Measurements from ENCODE around the gene CLCA1. TPM values are rescaled to one million over a fixed set of nuclear protein-coding genes. Genes with fewer than 3 reads are reported as not detected.

Gene CLCA1
- total and polyA plus RNA-seq, 3 experiments from 2014 or later = not detected

GRCh38 chr1:86478416-86479156 lies 9.9 kb downstream of the CLCA1 start:
- Histone ChIP-seq H3K27me3 (ENCODE audit: insufficient read depth, low read length, poor library complexity, severe bottlenecking) (no peaks in the 10 kb centered on the region), H3K36me3 (ENCODE audit: insufficient read depth, low read length) (no peaks in the 10 kb centered on the region), H3K27ac (ENCODE audit: low read depth, low read length) (no peak overlapping the region), H3K9me3 (ENCODE audit: low read length) (no peaks in the 10 kb centered on the region), H3K4me3 (ENCODE audit: low read length) (no peak overlapping the region), H3K4me1 (ENCODE audit: insufficient read depth, low read length) (no peaks in the 10 kb centered on the region)
- CTCF ChIA-PET = no interaction called here
- no peaks in the 10 kb centered on the region for H3K4me1 Mint-ChIP-seq
- H3K27me3 Mint-ChIP-seq = peaks cover 3% of the 10 kb centered on the region in 2 donors
- H3K9me3 Mint-ChIP-seq = no peaks in the 10 kb centered on the region
- POLR2A ChIA-PET = no interaction called here
- no peaks in the 10 kb centered on the region for H3K36me3 Mint-ChIP-seq
- no peak overlapping the region for H3K4me3 Mint-ChIP-seq
- no peak for DNase-seq
- no peak overlapping the region for H3K27ac Mint-ChIP-seq

- ChIA-PET POLR2A (no interaction called here), CTCF (interaction anchor here (0.8 to 1.6 kb wide), 2 partner anchors 8 to 31 kb away, joined by 3 read pairs; no protein-coding TSS in a partner anchor)
- H3K27ac Mint-ChIP-seq = no peak overlapping the region
- no peaks in the 10 kb centered on the region for H3K9me3 Mint-ChIP-seq
- no peaks in the 10 kb centered on the region for H3K36me3 Mint-ChIP-seq
- H3K27me3 Mint-ChIP-seq = peaks cover 3 to 12% of the 10 kb centered on the region in 2 donors
- H3K4me1 Mint-ChIP-seq = no peaks in the 10 kb centered on the region
- Histone ChIP-seq H3K27ac (ENCODE audit: low read depth, low read length) (no peak overlapping the region), H3K36me3 (ENCODE audit: insufficient read depth, low read length) (no peaks in the 10 kb centered on the region), H3K4me1 (ENCODE audit: insufficient read depth, low read length) (no peaks in the 10 kb centered on the region), H3K4me3 (ENCODE audit: low read length) (no peak overlapping the region), H3K9me3 (ENCODE audit: low read length) (no peaks in the 10 kb centered on the region), H3K27me3 (ENCODE audit: insufficient read depth, low read length, poor library complexity, severe bottlenecking) (no peaks in the 10 kb centered on the region)
- H3K4me3 Mint-ChIP-seq = no peak overlapping the region
- no peak for DNase-seq
These were observed 13.2 kb downstream of the CLCA1 start for GRCh38 chr1:86481966-86482365.

- Histone ChIP-seq H3K9me3 (ENCODE audit: low read length) (no peaks in the 10 kb centered on the region), H3K4me3 (ENCODE audit: low read length) (no peak overlapping the region), H3K36me3 (ENCODE audit: insufficient read depth, low read length) (no peaks in the 10 kb centered on the region), H3K27ac (ENCODE audit: low read depth, low read length) (no peak overlapping the region), H3K27me3 (ENCODE audit: insufficient read depth, low read length, poor library complexity, severe bottlenecking) (no peaks in the 10 kb centered on the region), H3K4me1 (ENCODE audit: insufficient read depth, low read length) (no peaks in the 10 kb centered on the region)
- H3K4me1 Mint-ChIP-seq = no peaks in the 10 kb centered on the region
- no peak overlapping the region for H3K4me3 Mint-ChIP-seq
- peak overlapping the region in 1 of 8 donors; percentile 8 for H3K27ac Mint-ChIP-seq
- H3K27me3 Mint-ChIP-seq = peaks cover 4 to 14% of the 10 kb centered on the region in 2 donors
- CTCF ChIA-PET = interaction anchor here (1.4 kb wide), 1 partner anchor 14 kb away, joined by 5 read pairs; no protein-coding TSS in a partner anchor
- no peaks in the 10 kb centered on the region for H3K36me3 Mint-ChIP-seq
- POLR2A ChIA-PET = no interaction called here
- DNase-seq = no peak
- H3K9me3 Mint-ChIP-seq = no peaks in the 10 kb centered on the region
These were observed 18.5 kb downstream of the CLCA1 start for GRCh38 chr1:86487131-86487810.

- Histone ChIP-seq H3K9me3 (ENCODE audit: low read length) (no peaks in the 10 kb centered on the region), H3K27me3 (ENCODE audit: insufficient read depth, low read length, poor library complexity, severe bottlenecking) (no peaks in the 10 kb centered on the region), H3K36me3 (ENCODE audit: insufficient read depth, low read length) (no peaks in the 10 kb centered on the region), H3K4me1 (ENCODE audit: insufficient read depth, low read length) (no peaks in the 10 kb centered on the region), H3K27ac (ENCODE audit: low read depth, low read length) (no peak overlapping the region), H3K4me3 (ENCODE audit: low read length) (no peak overlapping the region)
- no peaks in the 10 kb centered on the region for H3K9me3 Mint-ChIP-seq
- no peak for DNase-seq
- H3K4me3 Mint-ChIP-seq = no peak overlapping the region
- H3K36me3 Mint-ChIP-seq = no peaks in the 10 kb centered on the region
- no peaks in the 10 kb centered on the region for H3K4me1 Mint-ChIP-seq
- no peak overlapping the region for H3K27ac Mint-ChIP-seq
- POLR2A ChIA-PET = no interaction called here
- CTCF ChIA-PET = interaction anchor here (1.4 to 3.4 kb wide), 2 partner anchors 11 to 14 kb away, joined by 5 to 13 read pairs; no protein-coding TSS in a partner anchor
- H3K27me3 Mint-ChIP-seq = peaks cover 4 to 14% of the 10 kb centered on the region in 2 donors
These were observed 19.0 kb downstream of the CLCA1 start for GRCh38 chr1:86487811-86488141.

- H3K27me3 Mint-ChIP-seq = peaks cover 3 to 10% of the 10 kb centered on the region in 2 donors
These were observed 20.6 kb downstream of the CLCA1 start for GRCh38 chr1:86489242-86489878.

GRCh38 chr1:86491171-86491950 lies 22.6 kb downstream of the CLCA1 start:
- H3K36me3 Mint-ChIP-seq = no peaks in the 10 kb centered on the region
- H3K27ac ChIP-seq (ENCODE audit: low read depth, low read length) = no peak overlapping the region
- peaks cover 2 to 11% of the 10 kb centered on the region in 2 donors for H3K27me3 Mint-ChIP-seq
- no peaks in the 10 kb centered on the region for H3K4me1 Mint-ChIP-seq
- ChIA-PET CTCF (interaction anchor here (3.4 kb wide), 1 partner anchor 8 kb away, joined by 13 read pairs; no protein-coding TSS in a partner anchor), POLR2A (no interaction called here)
- no peaks in the 10 kb centered on the region for H3K4me1 ChIP-seq (ENCODE audit: insufficient read depth, low read length)
- no peaks in the 10 kb centered on the region for H3K9me3 Mint-ChIP-seq
- no peaks in the 10 kb centered on the region for H3K9me3 ChIP-seq (ENCODE audit: low read length)
- H3K27me3 ChIP-seq (ENCODE audit: insufficient read depth, low read length, poor library complexity, severe bottlenecking) = no peaks in the 10 kb centered on the region
- DNase-seq = no peak
- H3K4me3 ChIP-seq (ENCODE audit: low read length) = no peak overlapping the region
- no peaks in the 10 kb centered on the region for H3K36me3 ChIP-seq (ENCODE audit: insufficient read depth, low read length)
- H3K4me3 Mint-ChIP-seq = no peak overlapping the region
- no peak overlapping the region for H3K27ac Mint-ChIP-seq

More at GRCh38 chr1:86489242-86489878, 20.6 kb downstream of the CLCA1 start:
- H3K36me3 ChIP-seq (ENCODE audit: insufficient read depth, low read length) = no peaks in the 10 kb centered on the region
- no peaks in the 10 kb centered on the region for H3K27me3 ChIP-seq (ENCODE audit: insufficient read depth, low read length, poor library complexity, severe bottlenecking)
- Mint-ChIP-seq H3K4me1 (no peaks in the 10 kb centered on the region), H3K36me3 (no peaks in the 10 kb centered on the region), H3K4me3 (no peak overlapping the region), H3K27ac (peak overlapping the region in 1 of 8 donors; percentile 5), H3K9me3 (no peaks in the 10 kb centered on the region)
- no peaks in the 10 kb centered on the region for H3K9me3 ChIP-seq (ENCODE audit: low read length)
- H3K27ac ChIP-seq (ENCODE audit: low read depth, low read length) = no peak overlapping the region
- CTCF ChIA-PET = interaction anchor here (1.6 to 3.4 kb wide), 3 partner anchors 10 to 13 kb away, joined by 5 to 13 read pairs (median 5); no protein-coding TSS in a partner anchor
- POLR2A ChIA-PET = no interaction called here
- no peak overlapping the region for H3K4me3 ChIP-seq (ENCODE audit: low read length)
- no peak for DNase-seq
- no peaks in the 10 kb centered on the region for H3K4me1 ChIP-seq (ENCODE audit: insufficient read depth, low read length)

GRCh38 chr1:86498281-86498680 lies 29.6 kb downstream of the CLCA1 start:
- Mint-ChIP-seq H3K27me3 (peaks cover 8 to 24% of the 10 kb centered on the region in 2 donors), H3K36me3 (no peaks in the 10 kb centered on the region), H3K27ac (no peak overlapping the region), H3K4me3 (peak overlapping the region in 1 of 7 donors; percentile 32), H3K4me1 (peaks cover 10 to 14% (median 10%) of the 10 kb centered on the region in 3 donors), H3K9me3 (no peaks in the 10 kb centered on the region)
- ChIA-PET CTCF (no interaction called here), POLR2A (no interaction called here)
- Histone ChIP-seq H3K4me3 (ENCODE audit: low read length) (no peak overlapping the region), H3K9me3 (ENCODE audit: low read length) (no peaks in the 10 kb centered on the region), H3K27ac (ENCODE audit: low read depth, low read length) (no peak overlapping the region), H3K4me1 (ENCODE audit: insufficient read depth, low read length) (no peaks in the 10 kb centered on the region), H3K36me3 (ENCODE audit: insufficient read depth, low read length) (no peaks in the 10 kb centered on the region), H3K27me3 (ENCODE audit: insufficient read depth, low read length, poor library complexity, severe bottlenecking) (no peaks in the 10 kb centered on the region)
- no peak for DNase-seq

Measured in CD8-positive, alpha-beta memory T cell (primary cell).